Keratinocyte (primary cell): ENCODE results near the gene TLR10. TPM values are rescaled to one million over a fixed set of nuclear protein-coding genes. Genes with fewer than 3 reads are reported as not detected.

ENCODE experiments used
- DNase-seq: peaks from one replicate; pipeline ENCODE4 v3.0.0-alpha.2; 2011; ENCODE audit warnings: low read depth, missing footprints, low spot score
- FAIRE-seq: peaks from 2 replicates; lab custom pipeline; 2011; peaks lifted over from hg19 to GRCh38; lab: Jason Lieb, UNC
- H2AFZ ChIP-seq: 2 replicates; pipeline ENCODE4 v1.6.0; 2012; ENCODE audit warnings: low read length, control low read depth, inconsistent platforms; ENCODE audit not compliant: control insufficient read depth
- H3K27ac ChIP-seq: 2 replicates; pipeline ENCODE4 v1.5.1; 2011; ENCODE audit warnings: low read length; ENCODE audit not compliant: control insufficient read depth, insufficient read depth
- H3K27me3 ChIP-seq: 3 replicates; pipeline ENCODE4 v1.6.0; 2011; ENCODE audit warnings: low read length; ENCODE audit not compliant: control insufficient read depth, insufficient read depth; ENCODE audit errors: extremely low read depth
- H3K36me3 ChIP-seq, 2 experiments: 2 replicates in 1 of 2; 3 replicates in 1 of 2; pipeline ENCODE4 v1.5.1; 2011; ENCODE audit warnings: low read length in 2 of 2, mild to moderate bottlenecking in 1 of 2; ENCODE audit not compliant: control insufficient read depth in 2 of 2, insufficient read depth in 2 of 2; ENCODE audit errors: extremely low read depth in 1 of 2
- H3K4me1 ChIP-seq: 3 replicates; pipeline ENCODE4 v1.5.1; 2011; ENCODE audit warnings: low read length; ENCODE audit not compliant: control insufficient read depth, insufficient read depth; ENCODE audit errors: extremely low read depth
- H3K4me2 ChIP-seq: 3 replicates; pipeline ENCODE4 v1.6.0; 2011; ENCODE audit warnings: low read depth, low read length; ENCODE audit not compliant: control insufficient read depth, insufficient read depth; ENCODE audit errors: extremely low read depth
- H3K4me3 ChIP-seq, 3 experiments: fragments of 200-600 bp in 1 of 3; sonication (generic) in 1 of 3; 2 replicates in 2 of 3; 3 replicates in 1 of 3; pipeline ENCODE4 v1.5.1; 2011 to 2016; ENCODE audit warnings: low read length in 3 of 3, mild to moderate bottlenecking in 3 of 3, control low read depth in 2 of 3, inconsistent platforms in 1 of 3, low read depth in 1 of 3, mixed read lengths in 1 of 3, mixed run types in 1 of 3, moderate library complexity in 1 of 3; ENCODE audit not compliant: control insufficient read depth in 2 of 3, insufficient read depth in 2 of 3; ENCODE audit errors: extremely low read depth in 1 of 3
- H3K79me2 ChIP-seq: 2 replicates; pipeline ENCODE4 v1.6.0; 2012; ENCODE audit warnings: low read length; ENCODE audit not compliant: control insufficient read depth, insufficient read depth
- H3K9ac ChIP-seq: 3 replicates; pipeline ENCODE4 v1.6.0; 2011; ENCODE audit warnings: low read length; ENCODE audit not compliant: control insufficient read depth, insufficient read depth; ENCODE audit errors: extremely low read depth
- H3K9me1 ChIP-seq: 3 replicates; pipeline ENCODE4 v1.6.0; 2011; ENCODE audit warnings: low read length; ENCODE audit not compliant: control insufficient read depth, insufficient read depth; ENCODE audit errors: extremely low read depth
- H3K9me3 ChIP-seq: 2 replicates; pipeline ENCODE4 v1.5.1; 2012; ENCODE audit warnings: low read depth, low read length; ENCODE audit not compliant: control insufficient read depth
- H4K20me1 ChIP-seq: 3 replicates; pipeline ENCODE4 v1.6.0; 2011; ENCODE audit warnings: low read length; ENCODE audit not compliant: control insufficient read depth, insufficient read depth; ENCODE audit errors: extremely low read depth
- EZH2 ChIP-seq: IDR thresholded peaks from one replicate; pipeline ENCODE4 v1.6.1; 2012; ENCODE audit warnings: inconsistent platforms, mild to moderate bottlenecking, low read length, moderate library complexity
- dilution Hi-C: fragments of 300-500 bp; cut with MboI; formaldehyde crosslinking; loops from one replicate; pipeline ENCODE4 v1.7.0; 2020; ENCODE audit warnings: low sequenced_read_pairs; ENCODE audit not compliant: extremely low pct_ligation_motif_present
- polyA plus RNA-seq, 5 experiments: library from polyadenylated mRNA; depleted of rRNA in 3 of 5; stranded (reverse) in 3 of 5; stranded (forward) in 1 of 5; unstranded in 1 of 5; fragments of >200 nt; gene quantifications; 1 replicate in 1 of 5; 2 replicates in 3 of 5; 3 replicates in 1 of 5; pipeline versions ENCODE4 v1.2.1 to v1.2.3, GENCODE V29; 2011 to 2012; ENCODE audit warnings: missing spikeins in 2 of 5, low read depth in 1 of 5, low replicate concordance in 1 of 5
- TF ChIP-seq, protein P1 (sequence below), 3 experiments: IDR thresholded peaks in 1 of 3; conservative IDR thresholded peaks in 1 of 3; optimal IDR thresholded peaks in 1 of 3; 2 replicates in 2 of 3; 3 replicates in 1 of 3; pipeline versions ENCODE3 to v1.5.1; 2011; ENCODE audit warnings: low read length in 3 of 3, mild to moderate bottlenecking in 3 of 3, moderate library complexity in 2 of 3, control low read depth in 1 of 3, inconsistent platforms in 1 of 3; ENCODE audit not compliant: insufficient read depth in 2 of 3; ENCODE audit errors: extremely low read depth in 1 of 3

Gene TLR10
- polyA plus RNA-seq, 1 donor (not counting 4 experiments of a cell fraction or from before 2014, with no cell fraction given): 0.05 TPM

GRCh38 chr4:38805530-38806145 lies 22.8 kb upstream of the TLR10 start:
- Histone ChIP-seq H2AFZ (peak overlapping the region; percentile 37), H3K9me3 (no peaks in the 10 kb centered on the region), H3K79me2 (no peaks in the 10 kb centered on the region), H4K20me1 (no peaks in the 10 kb centered on the region), H3K9ac (no peak overlapping the region), H3K4me3 (no peak overlapping the region), H3K27ac (no peak overlapping the region), H3K36me3 (no peaks in the 10 kb centered on the region), H3K27me3 (no peaks in the 10 kb centered on the region), H3K4me2 (no peak overlapping the region), H3K9me1 (no peaks in the 10 kb centered on the region), H3K4me1 (no peaks in the 10 kb centered on the region)
- no peak for FAIRE-seq
- TF ChIP-seq, protein P1, sequence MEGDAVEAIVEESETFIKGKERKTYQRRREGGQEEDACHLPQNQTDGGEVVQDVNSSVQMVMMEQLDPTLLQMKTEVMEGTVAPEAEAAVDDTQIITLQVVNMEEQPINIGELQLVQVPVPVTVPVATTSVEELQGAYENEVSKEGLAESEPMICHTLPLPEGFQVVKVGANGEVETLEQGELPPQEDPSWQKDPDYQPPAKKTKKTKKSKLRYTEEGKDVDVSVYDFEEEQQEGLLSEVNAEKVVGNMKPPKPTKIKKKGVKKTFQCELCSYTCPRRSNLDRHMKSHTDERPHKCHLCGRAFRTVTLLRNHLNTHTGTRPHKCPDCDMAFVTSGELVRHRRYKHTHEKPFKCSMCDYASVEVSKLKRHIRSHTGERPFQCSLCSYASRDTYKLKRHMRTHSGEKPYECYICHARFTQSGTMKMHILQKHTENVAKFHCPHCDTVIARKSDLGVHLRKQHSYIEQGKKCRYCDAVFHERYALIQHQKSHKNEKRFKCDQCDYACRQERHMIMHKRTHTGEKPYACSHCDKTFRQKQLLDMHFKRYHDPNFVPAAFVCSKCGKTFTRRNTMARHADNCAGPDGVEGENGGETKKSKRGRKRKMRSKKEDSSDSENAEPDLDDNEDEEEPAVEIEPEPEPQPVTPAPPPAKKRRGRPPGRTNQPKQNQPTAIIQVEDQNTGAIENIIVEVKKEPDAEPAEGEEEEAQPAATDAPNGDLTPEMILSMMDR (optimal IDR thresholded peaks at IDR 0.05 in 1 of 3, IDR thresholded peaks at IDR 0.05 in 1 of 3, conservative IDR thresholded peaks at IDR 0.05 in 1 of 3; ENCODE audit: extremely low read depth in 1 of 3, insufficient read depth in 2 of 3, low read length in 3 of 3): no peak
- TF ChIP-seq EZH2: no peak
- dilution Hi-C loops: no loop called here
- DNase-seq: no peak

DNA sequence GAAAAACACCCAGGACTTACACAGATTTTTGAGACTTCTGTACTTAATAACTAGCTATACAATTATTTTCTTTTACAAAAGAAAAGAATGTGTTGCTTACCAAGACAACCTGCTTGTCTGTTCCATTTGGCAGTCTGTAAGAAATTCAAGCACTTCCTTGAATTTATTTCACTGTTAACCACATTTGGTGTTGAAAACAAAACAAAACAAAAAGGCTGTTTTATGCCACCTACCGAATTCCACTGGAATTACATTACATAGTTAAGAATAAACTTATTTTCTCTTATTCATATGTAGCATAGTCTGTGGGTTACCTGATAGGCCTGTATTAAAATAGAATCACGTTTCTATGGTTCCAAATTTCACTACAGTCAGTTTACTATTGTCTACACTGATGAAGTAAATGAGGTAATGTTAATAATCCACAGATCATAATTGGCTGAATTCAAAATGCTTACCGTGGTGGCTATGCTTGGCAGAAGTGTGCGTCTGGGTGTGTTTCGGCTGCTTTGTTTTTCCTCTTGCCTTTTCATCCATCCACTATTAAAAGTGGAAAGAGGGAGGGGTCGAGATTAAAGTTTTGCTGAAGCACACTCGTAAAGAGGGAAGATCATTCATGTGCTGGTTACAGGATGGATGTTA lies 22.0 kb upstream of the TLR10 start, which contains the start of gene TLR1:
TLR1 (minus strand) TSS at position 138 of the 642 bp plus-strand sequence. CDS start 5,960 bp downstream, outside the sequence.
- no peaks in the 10 kb centered on the region for H3K9me3 ChIP-seq
- dilution Hi-C loops: no loop called here
- H3K9ac ChIP-seq: no peak within 1 kb of the TSS
- FAIRE-seq (peak; percentile 13), DNase-seq (no peak)
- H3K9me1 ChIP-seq: no peaks in the 10 kb centered on the region
- no peaks in the 10 kb centered on the region for H3K27me3 ChIP-seq
- peak within 1 kb of the TSS; percentile 64 for H2AFZ ChIP-seq
- H3K27ac ChIP-seq: no peak within 1 kb of the TSS
- TF ChIP-seq, protein P1 (optimal IDR thresholded peaks at IDR 0.05 in 1 of 3, IDR thresholded peaks at IDR 0.05 in 1 of 3, conservative IDR thresholded peaks at IDR 0.05 in 1 of 3; ENCODE audit: extremely low read depth in 1 of 3, insufficient read depth in 2 of 3, low read length in 3 of 3): peak in 2 of 3 experiments; percentile 33 to 44
- no peak for TF ChIP-seq EZH2
- H3K4me3 ChIP-seq: no peak within 1 kb of the TSS
- peak within 1 kb of the TSS; percentile 6 for H3K4me2 ChIP-seq
- no peaks in the 10 kb centered on the region for H3K4me1 ChIP-seq
- H4K20me1 ChIP-seq: no peaks in the 10 kb centered on the region
- H3K79me2 ChIP-seq: no peaks in the 10 kb centered on the region
- no peaks in the 10 kb centered on the region for H3K36me3 ChIP-seq
